Left kidney (tissue), 2 donors: Measurements from ENCODE around the gene LIN28B. TPM values are rescaled to one million over a fixed set of nuclear protein-coding genes. Genes with fewer than 3 reads are reported as not detected.

Experiments used
- DNase-seq: peaks from one replicate; pipeline ENCODE4 v3.0.0-alpha.2; 2013
- polyA plus RNA-seq: library from polyadenylated mRNA; unstranded; fragments of 120-200 nt; gene quantifications from one replicate; pipeline ENCODE4 v1.2.1, GENCODE V29; 2013; ENCODE audit not compliant: insufficient read length

LIN28B gene
- polyA plus RNA-seq, 1 donor = 0.40 TPM

GRCh38 chr6:105109955-105110895, 153.3 kb downstream of the LIN28B start:
- DNase-seq = no peak

GRCh38 chr6:105111105-105111504, 154.2 kb downstream of the LIN28B start:
- DNase-seq = no peak

GRCh38 chr6:105111871-105112270, 155.0 kb downstream of the LIN28B start:
- no peak for DNase-seq

GRCh38 chr6:105112577-105112976, 155.7 kb downstream of the LIN28B start:
- DNase-seq = no peak

GRCh38 chr6:105113422-105113821, 156.5 kb downstream of the LIN28B start:
- no peak for DNase-seq

- DNase-seq = no peak
These were observed 159.2 kb downstream of the LIN28B start for GRCh38 chr6:105116150-105116549.

- no peak for DNase-seq
These were observed 163.7 kb downstream of the LIN28B start for GRCh38 chr6:105120570-105120969.

GRCh38 chr6:105121981-105122380, 165.1 kb downstream of the LIN28B start:
- DNase-seq = no peak

- DNase-seq = no peak
These were observed 165.8 kb downstream of the LIN28B start for GRCh38 chr6:105122717-105123116.

Other genes with a start within 250 kb of the LIN28B start
- 27.9 TPM for gene HACE1, start 97.2 kb upstream of the LIN28B start, polyA plus RNA-seq
- 0.27 TPM for gene POPDC3, start 222.9 kb downstream of the LIN28B start, polyA plus RNA-seq